NCI-H1930 (cell line): ENCODE data around the gene DCAF15.

ENCODE experiments used
- DNase-seq, 2 experiments: peaks; one replicate each; lab custom pipeline; 2025; lab: John Stamatoyannopoulos, UW

The DCAF15 gene

DNA sequence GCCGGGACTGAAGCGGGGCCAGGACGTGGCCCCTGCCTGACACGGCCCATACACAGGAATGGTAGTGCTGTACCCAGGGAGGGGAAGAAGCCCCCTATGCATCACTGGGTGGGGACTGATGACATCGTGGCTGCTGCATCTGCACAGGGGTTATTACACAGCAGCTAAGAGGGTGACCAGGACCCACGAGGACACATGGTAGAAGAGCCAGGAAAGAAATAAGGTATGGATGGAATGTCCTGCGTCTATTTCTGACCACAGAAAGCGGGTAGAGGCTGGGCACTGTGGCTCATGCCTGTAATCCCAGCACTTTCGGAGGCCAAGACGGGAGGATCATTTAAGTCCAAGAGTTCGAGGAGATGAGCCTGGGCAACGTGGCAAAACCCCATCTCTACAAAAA, 24.1 kb downstream of the DCAF15 start:
- no peak for DNase-seq

GRCh38 chr19:13977803-13978202, 25.5 kb downstream of the DCAF15 start:
- DNase-seq: no peak

GRCh38 chr19:13978351-13979243, 26.3 kb downstream of the DCAF15 start:
- peak; percentile 30 to 62 for DNase-seq

DNA sequence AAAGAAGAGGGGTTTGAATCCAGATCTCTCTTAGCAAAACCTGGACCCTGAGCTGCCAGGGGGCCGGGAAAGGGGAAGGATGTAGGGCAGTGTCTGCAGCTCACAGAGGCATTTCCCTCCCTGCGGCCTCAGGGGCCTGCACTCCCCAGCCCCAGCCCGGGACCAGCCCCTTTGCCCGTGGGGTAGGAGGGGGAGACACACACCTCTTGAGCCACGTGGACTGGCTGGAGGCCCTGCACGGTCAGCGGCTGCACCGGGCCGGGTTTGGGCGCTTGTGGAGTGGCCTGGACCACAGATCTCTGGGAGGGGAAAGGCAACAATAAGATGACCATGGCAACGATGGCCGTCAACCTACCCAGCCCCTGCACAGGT, 26.9 kb downstream of the DCAF15 start:
- DNase-seq: no peak

DNA sequence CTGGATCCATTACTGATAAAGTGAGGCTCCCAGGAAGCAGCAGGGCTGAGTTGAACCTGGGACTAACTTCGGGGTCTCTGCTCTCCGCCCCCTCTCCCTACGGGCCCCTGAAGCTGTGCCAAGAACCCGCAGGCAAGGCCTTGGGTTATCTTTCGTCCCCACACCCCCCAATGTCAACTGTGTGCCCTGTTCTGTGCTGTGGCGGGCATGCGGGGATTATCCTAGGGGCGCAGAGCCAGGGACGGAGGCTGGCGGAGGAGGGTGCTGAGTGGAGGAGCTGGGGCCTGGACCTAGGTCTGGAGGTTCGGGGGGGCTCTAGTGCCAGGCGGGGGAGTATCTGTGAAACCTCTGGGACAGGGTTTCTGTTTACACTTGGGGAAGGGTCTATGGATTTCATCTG, 27.4 kb downstream of the DCAF15 start:
- no peak for DNase-seq

GRCh38 chr19:13980340-13980739, 28.0 kb downstream of the DCAF15 start:
- DNase-seq: no peak

- no peak for DNase-seq
Measured at GRCh38 chr19:13981021-13981420, 28.7 kb downstream of the DCAF15 start.

- no peak for DNase-seq
Measured at GRCh38 chr19:13981467-13981866, 29.2 kb downstream of the DCAF15 start.

DNA sequence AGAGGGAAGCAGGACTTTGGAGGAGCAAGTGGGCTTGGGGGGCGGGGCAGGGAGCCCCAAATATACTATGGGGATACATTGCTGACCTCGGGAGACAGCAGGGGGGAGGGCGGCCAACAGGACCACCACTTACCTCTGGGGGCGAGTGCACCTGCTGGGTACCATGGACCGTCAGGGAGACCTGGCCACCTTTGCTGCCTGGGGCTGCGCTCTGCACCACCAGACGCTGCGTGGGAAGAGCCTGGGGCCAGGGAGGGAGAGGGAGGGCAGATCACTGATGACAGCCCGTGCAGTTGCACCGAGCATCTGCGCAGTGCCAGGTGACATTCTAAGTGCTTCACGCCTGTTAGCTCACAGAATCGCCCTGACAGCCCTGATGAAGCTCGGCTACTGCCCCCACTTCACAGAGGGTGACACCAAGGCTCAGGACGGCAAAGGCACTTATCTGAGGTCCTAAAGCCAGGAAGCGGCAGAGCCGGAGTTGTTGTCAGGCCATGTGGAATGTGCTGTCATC, 29.7 kb downstream of the DCAF15 start:
- DNase-seq: no peak

GRCh38 chr19:13982773-13983172, 30.5 kb downstream of the DCAF15 start:
- DNase-seq: no peak

GRCh38 chr19:13983213-13983889, 31.0 kb downstream of the DCAF15 start:
- DNase-seq: no peak

DNA sequence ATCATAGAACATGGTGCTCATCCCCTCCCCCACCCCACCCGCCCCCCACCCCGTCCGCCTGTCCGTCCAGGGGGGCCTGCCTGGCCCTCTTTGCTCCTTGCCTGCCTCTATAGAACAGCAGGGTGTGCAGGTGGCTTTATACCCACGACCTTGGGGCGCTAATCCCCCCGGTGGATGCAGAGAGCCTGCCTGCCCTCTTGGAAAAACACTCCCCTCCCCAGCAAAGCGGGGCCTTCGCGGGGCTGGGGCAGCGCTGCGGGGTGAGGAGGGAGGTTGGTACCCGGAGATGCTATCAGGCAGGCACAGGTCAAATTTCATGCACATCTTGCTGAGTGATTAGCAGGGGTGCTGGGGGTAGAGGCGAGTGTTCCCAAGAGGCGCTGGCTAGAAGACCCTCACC, 31.9 kb downstream of the DCAF15 start:
- DNase-seq: no peak

- no peak for DNase-seq
Measured at GRCh38 chr19:13984875-13985741, 32.8 kb downstream of the DCAF15 start.

- no peak for DNase-seq
Measured at GRCh38 chr19:13985771-13986347, 33.5 kb downstream of the DCAF15 start.

DNA sequence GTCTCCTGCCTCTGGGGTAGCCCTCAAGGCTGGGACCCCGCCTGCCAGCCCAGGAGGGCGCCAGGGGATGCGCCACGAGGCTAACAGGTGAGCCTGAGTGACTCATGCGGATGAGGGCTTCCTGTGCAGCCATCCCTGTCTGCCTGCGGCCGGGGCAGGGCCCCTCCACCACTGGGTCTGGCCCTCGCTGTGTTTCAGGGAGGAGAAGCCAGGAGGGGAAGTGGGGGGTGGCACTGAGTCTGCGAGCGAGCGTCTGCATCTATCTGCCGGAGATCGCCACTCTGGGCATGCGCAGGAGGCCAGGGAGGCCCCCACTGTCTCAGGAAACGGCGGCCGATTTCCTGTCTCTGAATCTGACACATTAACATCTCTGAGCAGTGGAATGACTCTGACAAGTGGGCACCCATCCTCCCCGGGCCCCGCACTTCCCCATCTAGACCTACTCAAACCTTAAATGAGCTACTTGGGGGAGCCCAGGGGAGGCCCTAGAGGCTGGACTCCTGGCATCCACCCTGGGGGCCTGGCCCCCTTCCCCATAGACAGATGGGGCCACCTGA, 34.1 kb downstream of the DCAF15 start:
- no peak for DNase-seq

DNA sequence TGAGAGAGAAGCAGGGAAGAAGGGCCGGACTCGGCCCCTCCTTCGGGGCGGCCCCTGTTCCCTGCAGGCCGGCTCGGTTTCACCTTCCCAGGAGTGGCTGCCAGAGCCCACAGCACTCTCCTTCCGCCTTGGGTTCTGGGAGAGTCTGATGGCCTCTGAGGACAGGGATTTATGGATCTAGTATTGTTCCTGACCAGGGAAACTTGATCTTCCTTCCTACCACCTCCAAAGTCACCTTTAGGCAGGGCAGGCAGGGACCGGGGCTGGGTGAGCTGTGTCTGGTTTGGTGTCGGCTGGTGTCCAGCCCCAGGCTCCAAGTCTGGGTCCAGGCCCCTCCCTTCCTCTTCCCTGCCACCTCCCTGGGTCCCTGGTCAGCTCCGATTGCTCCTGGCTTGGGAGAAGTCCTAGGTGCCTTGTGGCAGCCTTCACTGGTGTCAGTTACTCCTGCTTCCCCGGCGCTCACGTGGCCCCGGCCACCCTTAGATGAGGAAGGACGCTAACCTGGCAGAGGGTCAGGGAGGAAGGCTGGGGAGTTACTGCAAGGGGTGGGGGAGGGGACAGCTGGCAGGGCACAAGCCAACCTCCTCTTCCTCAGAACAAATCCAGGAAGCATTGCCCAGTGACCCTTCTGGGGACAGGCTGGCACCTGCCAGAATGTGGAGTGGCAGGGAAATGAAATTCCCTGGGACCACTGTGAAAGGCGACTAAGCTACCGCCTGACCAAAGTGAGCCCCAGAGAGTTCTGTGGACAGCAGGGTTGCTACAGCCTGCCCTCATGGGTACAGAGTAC, 35.0 kb downstream of the DCAF15 start:
- no peak for DNase-seq

- no peak for DNase-seq
Measured at GRCh38 chr19:13989487-13989886, 37.2 kb downstream of the DCAF15 start.

DNA sequence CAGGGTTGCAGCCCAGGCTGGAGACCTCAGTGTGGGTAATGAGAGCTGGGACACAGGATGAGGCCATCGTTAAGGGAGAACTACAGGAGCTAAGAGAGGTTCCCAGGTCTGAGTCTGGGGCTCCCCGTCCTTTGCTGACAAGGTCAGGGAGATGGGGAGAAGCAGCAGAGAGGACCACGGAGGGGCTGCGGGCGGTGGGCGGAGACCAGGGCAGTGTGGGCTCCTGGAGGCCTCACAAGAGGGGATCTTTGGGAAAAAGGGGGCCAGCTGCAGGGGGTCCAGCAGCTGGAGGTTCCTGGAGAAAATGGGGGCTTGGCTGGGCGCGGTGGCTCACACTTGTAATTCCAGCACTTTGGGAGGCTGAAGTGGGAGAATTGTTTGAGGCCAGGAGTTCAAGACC, 37.8 kb downstream of the DCAF15 start:
- DNase-seq: no peak

- no peak for DNase-seq
Measured at GRCh38 chr19:13992025-13992424, 39.7 kb downstream of the DCAF15 start.

- DNase-seq: no peak
Measured at GRCh38 chr19:13993590-13994300, 41.4 kb downstream of the DCAF15 start.
